GM21825 (cell line): ENCODE measurements around the gene HOXD1.

Experiments
- ATAC-seq: cut with Tn5 transposase; IDR thresholded peaks from one replicate; pipeline ENCODE4 v1.9.1; 2021; ENCODE audit warnings: mild to moderate bottlenecking, moderate library complexity; ENCODE audit not compliant: unreplicated experiment

HOXD1 gene

DNA sequence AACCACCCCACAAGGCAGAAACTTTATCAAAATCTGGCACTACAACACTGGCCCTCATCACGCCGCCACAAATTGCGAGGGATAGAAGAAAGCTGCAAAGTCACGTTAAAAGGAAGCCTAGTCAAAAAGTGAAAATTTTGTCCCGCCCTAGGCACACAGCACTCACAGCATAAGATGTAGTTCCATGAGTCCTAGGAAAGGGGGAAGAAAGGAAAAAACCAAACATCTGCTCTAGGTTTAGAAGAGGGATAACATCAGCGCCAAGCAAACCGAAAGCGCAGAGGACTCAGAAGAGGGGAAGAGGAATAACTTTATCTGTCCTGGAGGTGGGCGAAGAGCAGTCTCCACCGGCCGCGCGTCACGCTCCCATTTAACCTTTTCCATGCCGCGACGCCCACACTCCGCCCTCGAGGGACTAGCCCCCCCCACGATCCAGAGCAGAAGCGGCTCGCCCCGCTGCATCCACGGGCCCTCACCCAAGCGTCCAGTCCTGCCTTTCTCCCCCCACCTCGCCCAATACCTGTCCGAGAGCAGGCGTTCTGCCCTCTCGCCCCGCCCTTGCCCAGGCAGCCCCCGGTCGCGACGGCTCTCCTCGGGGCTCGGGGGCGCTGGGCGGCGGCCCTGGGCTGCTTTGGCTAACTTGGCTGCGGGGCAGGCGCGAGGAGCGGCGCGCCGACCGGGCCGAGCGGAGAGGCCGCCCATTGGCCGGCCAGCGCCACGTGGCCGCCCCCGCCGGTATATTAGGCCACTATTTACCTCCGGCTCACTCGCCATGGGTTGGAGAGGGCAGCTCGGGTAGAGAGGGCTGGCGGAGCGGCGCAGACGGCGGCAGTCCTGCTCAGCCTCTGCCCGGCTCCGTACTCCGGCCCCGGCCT, at the start of gene HOXD1:
HOXD1 (plus strand) TSS at position 770 of the 875 bp plus-strand sequence. CDS start 134 bp downstream, outside the sequence.
- no peak for ATAC-seq

DNA sequence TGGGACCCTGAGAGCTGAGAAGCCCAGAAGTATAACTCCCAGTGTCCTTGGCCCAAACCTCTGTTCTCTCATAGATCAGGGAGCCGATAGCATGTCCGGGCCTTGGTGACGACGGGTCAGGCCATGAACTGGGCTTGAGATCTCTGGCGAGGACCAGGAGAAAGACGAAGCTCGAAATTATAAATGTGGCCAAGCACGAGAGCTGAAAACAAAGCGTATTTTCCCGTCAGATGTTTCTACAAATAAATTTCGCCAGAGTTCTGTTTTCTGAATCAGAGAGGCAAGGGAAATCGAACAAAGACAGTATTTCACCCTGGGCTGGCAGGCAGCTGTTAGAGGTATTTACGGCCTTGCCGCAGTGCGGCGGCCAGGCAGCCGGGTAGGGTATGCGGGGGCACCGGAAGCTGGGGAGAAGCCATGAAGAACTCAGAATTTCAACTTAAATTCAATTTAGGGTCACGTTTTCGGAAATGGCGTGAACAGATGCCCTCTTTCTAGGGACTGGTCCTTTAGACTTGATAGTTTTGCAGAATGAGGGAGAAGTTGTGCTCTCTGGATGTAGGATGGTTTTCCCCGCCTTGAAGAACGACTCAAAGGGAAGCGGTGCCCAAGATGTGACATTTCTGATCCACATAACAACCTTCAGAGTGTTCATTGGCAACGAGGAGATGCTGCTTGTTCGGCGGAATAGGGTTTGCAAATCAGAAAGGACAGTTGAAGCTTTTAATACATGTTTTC, 49.4 kb upstream of the HOXD1 start:
- ATAC-seq: no peak

DNA sequence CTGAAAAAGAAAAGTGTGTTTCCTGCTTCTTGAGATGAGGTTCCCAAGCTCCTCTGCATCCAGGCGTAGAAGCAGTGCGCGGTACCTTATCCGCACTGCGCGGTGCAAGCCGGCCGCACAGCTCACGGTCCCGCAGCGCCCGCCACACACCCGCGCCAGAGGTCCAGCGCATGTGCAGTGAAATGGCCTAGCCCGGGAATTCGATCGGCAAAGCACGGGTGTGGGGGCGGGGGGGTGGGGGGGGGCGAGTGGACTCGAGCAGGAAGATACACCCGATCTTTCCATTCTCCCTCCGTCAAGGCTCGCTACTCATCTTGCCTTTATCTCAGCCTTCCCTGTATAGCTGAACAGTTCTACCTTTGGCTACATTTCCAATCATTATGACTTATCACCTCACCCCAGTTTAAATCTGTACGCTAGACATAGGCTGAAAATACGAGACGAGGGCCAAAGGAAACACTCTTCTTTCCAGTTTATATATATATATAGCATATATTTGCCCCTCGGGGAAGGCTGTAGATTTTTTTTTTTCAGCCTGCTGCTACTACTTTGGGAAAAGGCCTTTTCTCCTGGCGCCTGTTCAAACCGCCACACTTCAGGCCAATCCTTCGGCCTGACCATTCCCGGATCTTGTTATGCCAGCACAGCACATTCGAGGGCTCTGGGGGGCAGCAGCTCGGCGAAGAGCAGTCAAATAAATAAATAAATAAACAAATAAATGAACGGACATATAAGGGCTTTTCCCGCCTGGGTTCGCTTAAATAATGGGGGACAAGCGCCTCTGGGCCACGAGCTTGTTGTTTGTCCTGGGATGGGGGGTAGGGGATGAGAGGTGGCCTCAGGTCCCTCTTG, 48.6 kb upstream of the HOXD1 start:
- ATAC-seq: no peak

DNA sequence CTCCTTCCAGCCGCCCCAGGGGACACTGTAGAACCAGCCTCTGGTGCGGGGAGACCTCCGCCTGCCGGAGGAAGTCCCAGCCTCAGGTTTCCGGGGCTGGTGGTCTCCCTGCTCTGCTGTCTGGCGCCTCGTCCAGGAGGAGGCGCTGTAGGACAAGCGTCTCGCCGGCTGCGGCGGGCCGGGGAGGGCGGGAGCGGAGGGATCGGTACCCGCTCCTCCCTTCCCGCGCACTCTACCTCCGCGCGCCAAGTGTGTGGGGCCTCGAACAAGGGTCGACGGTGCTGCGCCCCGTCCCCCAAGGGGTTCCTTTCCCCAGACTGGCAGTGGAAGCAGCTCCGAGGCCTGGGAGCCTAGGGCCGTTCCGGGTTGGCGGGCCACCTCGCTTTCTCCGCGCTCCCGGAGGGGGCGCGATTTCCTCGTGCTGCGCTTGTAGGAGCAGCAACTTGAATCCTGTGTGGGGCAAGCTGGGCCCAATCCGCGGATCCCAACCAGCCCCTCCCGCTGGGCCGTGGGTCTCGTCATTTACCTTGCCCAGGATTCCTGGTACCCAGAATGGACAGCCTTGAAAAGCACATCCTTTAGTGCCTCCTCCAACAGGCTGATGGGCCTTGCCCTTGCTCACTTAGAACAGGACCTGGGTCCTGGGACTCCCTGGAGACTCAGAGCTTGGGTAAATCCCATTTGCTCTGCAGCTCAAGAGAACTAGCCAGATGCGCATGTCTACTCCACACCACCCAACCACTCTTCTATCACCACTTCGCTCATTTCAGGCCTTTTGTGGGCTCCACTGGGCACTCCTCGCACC, 47.8 kb upstream of the HOXD1 start:
- peak; percentile 93 for ATAC-seq

DNA sequence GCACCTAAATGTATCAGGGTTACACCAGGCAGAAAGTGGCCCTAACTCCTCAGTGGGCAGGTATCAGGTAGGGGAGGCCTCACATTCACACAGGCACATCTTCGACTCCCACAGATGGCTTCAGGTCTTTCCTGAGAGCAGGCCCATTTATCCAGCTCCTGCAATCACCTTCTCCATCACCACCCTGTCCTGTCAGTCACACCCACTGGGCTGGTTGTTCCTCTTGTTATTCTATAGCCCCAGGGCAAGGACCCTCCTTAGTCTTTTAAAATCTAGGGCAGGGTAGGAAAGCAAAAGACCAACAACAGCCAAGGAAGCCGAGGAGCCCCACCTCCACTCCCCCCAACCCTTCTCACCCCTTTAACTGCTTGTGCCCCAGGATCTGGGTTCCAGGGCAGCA, 46.2 kb upstream of the HOXD1 start:
- no peak for ATAC-seq

DNA sequence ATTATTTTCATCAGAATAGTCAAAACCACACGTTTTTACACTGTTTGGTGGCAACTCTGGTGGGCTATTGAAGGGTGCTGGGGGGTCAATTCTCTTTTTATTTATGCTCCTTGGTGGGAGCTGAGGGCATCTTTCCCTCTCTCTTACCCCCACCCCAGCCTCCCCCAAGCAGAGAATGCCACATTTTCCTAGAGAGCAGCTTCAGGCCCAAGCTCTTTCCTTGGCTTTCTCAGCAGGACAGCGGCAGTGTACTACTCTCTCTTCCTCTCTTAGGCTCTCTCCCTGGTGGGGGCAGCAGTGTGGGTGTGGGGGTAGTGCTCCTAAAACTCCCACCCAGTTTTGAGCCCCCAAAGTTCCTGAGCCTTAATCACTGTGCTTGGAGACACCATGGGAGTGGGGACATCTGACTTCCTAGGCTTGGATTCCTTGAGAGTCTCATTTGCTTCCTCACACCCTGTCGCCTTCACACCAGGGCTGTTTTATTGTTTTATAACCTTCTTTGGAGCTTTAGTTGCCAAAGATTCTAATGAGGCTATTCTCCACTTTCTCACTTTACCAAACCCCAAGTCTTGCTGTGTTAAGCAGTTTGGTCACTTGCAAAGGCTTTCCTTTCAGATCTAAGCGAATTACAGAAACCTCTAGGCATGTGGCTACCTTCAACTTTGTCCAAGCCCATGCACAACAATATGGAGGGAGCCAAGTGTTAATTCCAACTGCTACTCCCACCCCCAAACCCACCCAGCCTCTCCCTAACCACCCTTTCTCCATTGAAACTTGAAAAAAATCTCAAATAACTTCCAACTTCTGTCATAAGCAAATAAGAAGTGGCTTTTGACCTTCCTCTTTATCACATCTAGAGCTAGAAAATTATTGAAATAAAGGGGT, 43.1 kb upstream of the HOXD1 start:
- no peak for ATAC-seq

DNA sequence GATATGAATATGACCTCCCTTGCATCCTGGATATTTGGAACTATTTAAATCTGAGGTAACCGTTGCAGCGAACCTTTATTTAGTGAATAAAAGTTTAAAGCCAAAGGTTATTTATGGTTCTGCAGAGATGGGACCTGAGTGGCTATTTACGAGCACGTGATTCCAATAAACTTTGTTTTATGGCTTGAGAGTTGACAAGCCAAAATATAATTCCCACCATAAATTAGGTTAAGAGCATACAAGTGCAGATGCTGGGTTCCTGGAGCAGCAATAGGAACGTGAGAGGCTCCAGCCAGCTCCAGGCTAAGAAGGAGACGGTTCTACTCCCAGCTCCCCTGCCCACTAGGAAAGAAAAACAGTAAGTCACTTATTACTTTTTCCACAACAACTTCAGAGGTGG, 42.4 kb upstream of the HOXD1 start:
- no peak for ATAC-seq

DNA sequence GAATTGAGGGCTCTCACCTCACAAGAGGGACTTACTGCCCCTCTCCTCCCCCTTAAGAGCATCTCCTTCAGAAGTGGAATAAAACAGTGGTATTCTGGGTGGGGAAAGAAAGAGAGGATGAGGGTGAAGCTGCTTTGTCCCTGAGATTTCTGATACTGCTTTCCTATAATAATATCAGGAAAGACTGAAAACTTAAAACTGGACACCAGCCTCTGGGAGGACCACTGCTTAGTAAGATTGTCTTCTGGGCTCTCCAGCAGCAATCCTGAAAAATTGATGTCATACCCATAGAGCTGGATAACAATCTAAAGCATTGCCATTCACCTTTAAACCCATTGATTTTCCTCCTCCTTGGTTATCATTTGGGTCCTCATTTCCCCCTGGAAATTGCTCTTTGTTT, 41.8 kb upstream of the HOXD1 start:
- ATAC-seq: no peak

DNA sequence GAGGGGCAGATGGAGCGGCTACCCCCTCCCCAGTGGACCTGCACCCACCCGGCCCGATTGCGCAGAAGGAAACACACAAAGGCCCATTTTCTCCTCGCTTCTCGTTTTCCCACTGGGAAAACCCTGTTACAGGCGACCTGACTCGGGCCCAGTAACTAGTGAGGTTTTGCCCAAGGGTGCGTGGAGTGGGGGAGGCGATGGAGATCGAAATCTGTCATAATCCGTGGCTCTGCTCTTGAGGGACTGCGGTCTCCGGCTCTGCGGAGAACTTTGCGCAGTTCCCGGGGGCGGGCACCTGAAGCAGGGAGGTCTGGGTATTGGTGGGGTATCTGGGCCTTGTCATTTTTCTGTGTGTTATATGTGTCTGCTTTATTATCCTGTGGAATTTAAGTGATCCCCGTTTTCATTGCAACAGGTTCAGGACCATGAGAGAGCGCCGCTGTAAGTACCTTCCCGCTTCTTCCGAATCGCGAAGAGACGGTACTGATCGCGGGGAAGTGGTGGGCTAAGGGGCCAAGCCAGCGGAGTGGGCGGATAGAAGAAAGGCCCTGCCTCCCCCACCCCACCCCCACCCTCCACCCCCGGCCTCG, 41.2 kb upstream of the HOXD1 start:
- no peak for ATAC-seq

DNA sequence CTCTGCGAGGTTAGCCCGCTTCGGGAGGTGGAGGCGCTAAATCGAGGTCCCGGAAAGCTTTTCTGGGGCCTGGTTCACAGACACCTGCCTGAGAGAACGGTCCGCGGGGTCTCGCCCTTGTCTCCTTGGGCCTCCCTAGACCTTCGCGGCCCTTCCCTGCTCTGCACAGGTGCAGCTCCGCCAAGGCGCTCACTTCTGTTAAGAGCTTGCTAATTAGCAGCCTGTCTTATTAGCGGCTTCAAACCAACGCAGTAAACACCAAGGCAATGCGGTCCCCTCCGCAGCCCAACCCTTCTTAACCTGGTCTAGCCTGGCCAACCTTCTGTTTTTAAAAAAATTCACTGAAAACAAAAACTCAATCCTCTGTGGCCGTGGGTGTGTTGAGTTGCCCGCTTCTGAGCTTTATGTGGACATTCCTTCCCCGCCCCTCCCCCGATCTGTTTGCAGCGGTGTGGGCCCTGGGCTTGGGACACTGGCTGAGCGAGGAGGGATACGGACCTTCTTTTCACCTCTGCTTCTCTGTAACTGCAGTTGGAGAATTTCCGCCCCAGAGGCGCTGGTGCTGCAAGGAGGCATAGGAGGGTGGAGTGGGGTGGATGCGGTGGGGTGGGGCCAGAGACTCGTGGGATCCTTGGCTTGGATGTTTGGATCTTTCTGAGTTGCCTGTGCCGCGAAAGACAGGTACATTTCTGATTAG, 40.5 kb upstream of the HOXD1 start:
- ATAC-seq: no peak

DNA sequence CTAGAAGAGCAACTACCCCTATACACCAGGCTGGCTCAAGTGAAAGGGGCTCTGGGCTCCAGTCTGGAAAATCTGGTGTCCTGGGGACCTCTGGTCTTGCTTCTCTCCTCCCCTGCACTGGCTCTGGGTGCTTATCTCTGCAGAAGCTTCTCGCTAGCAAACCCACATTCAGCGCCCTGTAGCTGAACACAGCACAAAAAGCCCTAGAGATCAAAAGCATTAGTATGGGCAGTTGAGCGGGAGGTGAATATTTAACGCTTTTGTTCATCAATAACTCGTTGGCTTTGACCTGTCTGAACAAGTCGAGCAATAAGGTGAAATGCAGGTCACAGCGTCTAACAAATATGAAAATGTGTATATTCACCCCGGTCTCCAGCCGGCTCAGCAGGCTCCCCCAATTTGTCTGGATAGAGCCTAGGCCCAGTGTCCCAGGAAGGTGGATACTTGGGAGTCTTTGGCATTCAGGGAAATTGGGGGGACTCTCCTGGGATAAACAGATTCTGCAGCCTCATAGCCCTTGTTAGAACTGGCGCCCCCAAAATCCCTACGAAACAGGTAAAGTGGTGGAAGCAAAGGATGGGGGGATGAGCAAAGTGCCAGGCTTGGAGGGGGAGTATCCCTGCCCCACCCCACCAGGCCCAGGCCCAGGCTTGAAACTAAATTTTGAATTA, 39.6 kb upstream of the HOXD1 start:
- no peak for ATAC-seq

DNA sequence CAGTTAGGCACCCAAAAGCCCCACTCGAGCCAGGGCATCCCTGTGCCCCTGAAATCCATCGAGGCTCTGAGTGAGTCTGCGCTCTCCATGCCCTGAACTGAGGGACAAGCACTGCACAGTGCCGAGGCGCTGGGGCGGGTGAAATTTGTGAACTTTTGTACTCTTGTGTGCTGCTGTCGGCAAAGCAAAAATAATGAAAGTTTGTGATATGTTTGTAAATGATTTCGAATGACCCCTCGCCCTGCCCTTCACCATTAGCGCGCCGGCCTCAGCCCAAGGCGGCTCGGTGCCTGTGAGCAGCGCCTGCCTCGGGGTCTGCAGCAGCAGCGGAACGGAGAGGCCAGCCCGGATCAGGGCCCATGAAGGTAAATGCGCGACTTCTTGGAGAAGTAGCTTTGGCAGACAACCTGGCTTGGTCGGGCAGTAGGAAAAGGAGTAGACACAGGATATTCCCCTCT, 39.0 kb upstream of the HOXD1 start:
- ATAC-seq: no peak

DNA sequence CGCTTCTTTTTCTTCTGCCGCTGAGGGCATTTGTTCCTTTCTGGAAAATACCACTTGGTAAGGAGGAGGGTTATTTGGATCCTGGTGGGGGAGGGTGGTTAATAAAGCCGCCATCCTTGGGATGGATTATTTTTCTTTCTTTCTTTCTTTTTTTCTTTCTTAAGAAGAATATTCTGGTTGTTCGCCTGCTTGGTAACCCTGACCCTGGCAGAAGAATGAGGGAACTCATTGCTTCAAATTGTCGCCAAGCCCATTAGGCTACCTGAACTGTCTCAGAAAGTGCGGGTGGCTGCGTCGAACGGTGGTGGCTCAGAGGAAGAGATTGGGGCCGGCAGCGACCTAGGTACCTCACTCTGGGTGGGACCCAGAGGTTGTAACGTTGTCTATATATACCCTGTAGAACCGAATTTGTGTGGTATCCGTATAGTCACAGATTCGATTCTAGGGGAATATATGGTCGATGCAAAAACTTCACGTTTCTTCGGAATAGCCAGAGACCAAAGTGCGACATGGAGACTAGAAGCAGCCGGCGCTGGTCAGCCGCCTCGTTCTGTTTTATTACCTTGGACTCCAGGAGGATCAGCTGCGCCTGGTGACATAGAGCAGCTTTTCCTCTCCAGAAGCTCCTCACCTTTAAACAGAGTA, 38.4 kb upstream of the HOXD1 start:
- ATAC-seq: no peak

DNA sequence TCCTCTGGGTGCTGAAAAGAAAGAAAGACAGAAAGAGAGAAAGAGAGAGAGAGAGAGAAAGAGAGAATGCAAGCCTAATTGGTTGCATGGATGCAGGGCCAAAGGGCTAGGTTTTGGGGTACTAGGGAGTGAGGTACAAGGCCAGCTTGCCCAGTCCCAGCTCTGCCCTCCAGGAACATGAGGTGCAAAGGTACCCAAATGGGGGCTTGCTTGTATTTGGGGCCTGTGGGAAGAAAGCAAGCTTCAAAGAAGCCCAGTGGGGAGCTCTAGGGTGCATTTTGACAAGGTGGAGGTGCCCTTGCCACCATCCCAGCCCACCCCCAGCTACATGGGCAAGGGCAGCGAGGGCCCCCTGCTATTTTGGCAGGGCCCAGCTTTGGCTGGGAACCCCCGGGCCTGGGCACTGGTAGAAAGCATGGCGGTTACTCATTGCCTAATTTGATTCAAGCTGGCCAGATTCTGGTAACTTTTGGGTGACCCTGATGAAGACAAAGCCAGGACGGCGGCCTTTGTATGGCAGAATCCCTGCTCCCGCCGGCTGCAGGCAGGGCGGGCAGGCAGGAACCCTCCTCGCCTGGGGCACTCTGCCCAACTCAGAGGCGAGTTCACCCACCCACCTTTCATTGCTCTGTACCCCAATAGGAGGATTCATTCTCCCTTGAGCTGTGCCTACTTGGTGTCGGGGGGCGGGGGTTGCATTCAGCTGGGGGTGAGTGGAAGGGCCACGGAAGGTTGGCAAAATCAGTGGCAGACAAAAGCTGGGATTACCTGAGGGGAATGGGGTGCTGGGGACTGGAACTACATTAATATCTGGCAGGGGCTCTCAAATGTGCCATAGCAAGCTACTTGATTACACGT, 37.7 kb upstream of the HOXD1 start:
- ATAC-seq: no peak

DNA sequence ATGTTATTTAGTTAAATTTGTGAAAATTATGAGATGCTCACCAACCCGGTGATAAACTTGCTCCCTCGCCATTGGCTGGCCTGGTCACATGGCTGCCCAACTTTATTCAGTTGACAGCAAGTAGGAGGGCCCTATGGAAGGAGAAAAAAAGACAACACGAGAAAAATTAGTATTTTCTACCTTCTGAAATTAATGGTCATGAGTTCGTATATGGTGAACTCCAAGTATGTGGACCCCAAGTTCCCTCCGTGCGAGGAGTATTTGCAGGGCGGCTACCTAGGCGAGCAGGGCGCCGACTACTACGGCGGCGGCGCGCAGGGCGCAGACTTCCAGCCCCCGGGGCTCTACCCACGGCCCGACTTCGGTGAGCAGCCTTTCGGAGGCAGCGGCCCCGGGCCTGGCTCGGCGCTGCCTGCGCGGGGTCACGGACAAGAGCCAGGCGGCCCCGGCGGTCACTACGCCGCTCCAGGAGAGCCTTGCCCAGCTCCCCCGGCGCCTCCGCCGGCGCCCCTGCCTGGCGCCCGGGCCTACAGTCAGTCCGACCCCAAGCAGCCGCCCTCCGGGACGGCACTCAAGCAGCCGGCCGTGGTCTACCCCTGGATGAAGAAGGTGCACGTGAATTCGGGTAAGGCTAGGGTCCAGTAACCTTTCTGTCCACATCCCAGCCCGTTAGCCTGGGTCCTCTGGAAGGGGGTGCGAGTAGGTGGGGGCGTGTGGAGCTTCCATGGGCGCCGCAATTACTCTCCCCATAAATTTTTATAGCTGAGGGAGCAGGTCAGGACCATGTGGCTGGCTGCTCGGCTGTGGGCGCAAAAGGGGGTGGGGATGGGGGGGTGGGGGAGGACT, 36.8 kb upstream of the HOXD1 start, which contains the start of gene HOXD4:
HOXD4 (plus strand) TSS at position 109 of the 846 bp plus-strand sequence; CDS start at position 193, 84 bp downstream.
- ATAC-seq: no peak
